Adrenal gland (tissue), 5 donors: ENCODE data around the gene PSMD6.

Experiments used
- POLR2A ChIP-seq, 2 donors: fragments of 450-650 bp; IDR thresholded peaks; one replicate each; pipeline ENCODE4 v1.6.1; 2017; ENCODE audit warnings: antibody characterized with exemption in 2 of 2, mild to moderate bottlenecking in 2 of 2, moderate library complexity in 1 of 2
- TF ChIP-seq, protein P1 (sequence below), 6 experiments: fragments of 450-650 bp in 4 of 6; fragments of 200-600 bp in 2 of 6; sonication (generic) in 1 of 6; IDR thresholded peaks; 1 replicate in 5 of 6; 2 replicates in 1 of 6; pipeline versions ENCODE4 v1.5.1 to v1.8.0; 2016 to 2021; ENCODE audit warnings: antibody characterized with exemption in 6 of 6, mild to moderate bottlenecking in 2 of 6, moderate library complexity in 1 of 6
- donor health status: DM: no; HTN: no; CAD: no.

DNA sequence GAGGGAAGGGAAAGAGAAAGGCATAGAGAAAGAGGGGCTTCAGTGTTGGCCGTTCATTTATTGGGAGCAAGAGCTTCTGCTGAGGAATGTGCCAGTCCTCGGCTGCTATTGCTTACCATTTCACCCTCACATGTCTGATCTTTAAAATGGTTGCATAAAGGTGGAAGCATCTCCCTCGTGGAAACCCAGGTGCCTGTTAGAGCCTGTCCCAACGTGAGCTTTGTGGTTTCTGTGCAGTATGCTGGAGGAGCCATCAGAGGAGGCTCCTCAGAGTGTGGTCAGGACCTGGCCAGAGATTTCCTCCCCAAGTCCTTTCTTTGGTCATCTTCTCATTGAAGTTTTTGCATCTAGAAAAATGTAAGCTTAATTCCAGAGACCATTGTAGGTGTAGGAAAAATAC is 34.4 kb downstream of the PSMD6 start:
- TF ChIP-seq, protein P1, sequence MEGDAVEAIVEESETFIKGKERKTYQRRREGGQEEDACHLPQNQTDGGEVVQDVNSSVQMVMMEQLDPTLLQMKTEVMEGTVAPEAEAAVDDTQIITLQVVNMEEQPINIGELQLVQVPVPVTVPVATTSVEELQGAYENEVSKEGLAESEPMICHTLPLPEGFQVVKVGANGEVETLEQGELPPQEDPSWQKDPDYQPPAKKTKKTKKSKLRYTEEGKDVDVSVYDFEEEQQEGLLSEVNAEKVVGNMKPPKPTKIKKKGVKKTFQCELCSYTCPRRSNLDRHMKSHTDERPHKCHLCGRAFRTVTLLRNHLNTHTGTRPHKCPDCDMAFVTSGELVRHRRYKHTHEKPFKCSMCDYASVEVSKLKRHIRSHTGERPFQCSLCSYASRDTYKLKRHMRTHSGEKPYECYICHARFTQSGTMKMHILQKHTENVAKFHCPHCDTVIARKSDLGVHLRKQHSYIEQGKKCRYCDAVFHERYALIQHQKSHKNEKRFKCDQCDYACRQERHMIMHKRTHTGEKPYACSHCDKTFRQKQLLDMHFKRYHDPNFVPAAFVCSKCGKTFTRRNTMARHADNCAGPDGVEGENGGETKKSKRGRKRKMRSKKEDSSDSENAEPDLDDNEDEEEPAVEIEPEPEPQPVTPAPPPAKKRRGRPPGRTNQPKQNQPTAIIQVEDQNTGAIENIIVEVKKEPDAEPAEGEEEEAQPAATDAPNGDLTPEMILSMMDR (IDR thresholded peaks at IDR 0.05), result no peak
- TF ChIP-seq POLR2A (IDR thresholded peaks at IDR 0.05), result no peak
